HEK293 (cell line): ENCODE data around the gene ERBB4.

Experiments
- CTCF ChIA-PET: fragments of 350-600 bp; formaldehyde crosslinking; extraction: SDS; loops from one replicate; lab custom pipeline; 2021; ENCODE audit warnings: antibody characterized with exemption; lab: Yijun Ruan, JAX
- POLR2A ChIA-PET: fragments of 300-600 bp; formaldehyde crosslinking; extraction: SDS; loops from one replicate; lab custom pipeline; 2020; ENCODE audit warnings: antibody characterized with exemption, inconsistent platforms; lab: Yijun Ruan, JAX
- H3K27ac ChIP-seq: fragments of 200-500 bp; sonication (Bioruptor generic); 2 replicates; pipeline ENCODE4 v1.5.1; 2014; ENCODE audit warnings: low read depth, low read length, control low read depth, inconsistent platforms; ENCODE audit errors: extremely low read depth
- H3K36me3 ChIP-seq, 2 experiments: fragments of 200-500 bp in 1 of 2; sonication (Bioruptor generic) in 1 of 2; 1 replicate in 1 of 2; 2 replicates in 1 of 2; pipeline ENCODE4 v1.5.1; 2014 to 2017; ENCODE audit warnings: inconsistent platforms in 2 of 2, low read length in 2 of 2; ENCODE audit not compliant: control insufficient read depth in 2 of 2, insufficient read depth in 1 of 2
- H3K4me1 ChIP-seq: fragments of 200-500 bp; sonication (Bioruptor generic); 2 replicates; pipeline ENCODE4 v1.5.1; 2014; ENCODE audit warnings: mild to moderate bottlenecking, low read length, inconsistent platforms; ENCODE audit not compliant: control insufficient read depth, insufficient read depth
- H3K4me3 ChIP-seq: 2 replicates; pipeline ENCODE4 v1.5.1; 2011; ENCODE audit warnings: low read depth, mild to moderate bottlenecking, control low read depth, low read length, moderate library complexity
- H3K9me3 ChIP-seq: fragments of 200-500 bp; sonication (Bioruptor generic); 2 replicates; pipeline ENCODE4 v1.5.1; 2014; ENCODE audit warnings: low read depth, low read length, inconsistent platforms; ENCODE audit not compliant: control insufficient read depth, insufficient read depth
- BCL11A ChIP-seq: fragments of 450-650 bp; formaldehyde crosslinking; IDR thresholded peaks from 2 replicates; pipeline ENCODE4 v1.5.1; 2016; ENCODE audit warnings: low read depth, missing biosample characterization, missing genetic modification characterization
- BCL11B ChIP-seq: fragments of 450-650 bp; formaldehyde crosslinking; IDR thresholded peaks from 2 replicates; pipeline ENCODE4 v1.5.1; 2016; ENCODE audit warnings: low read depth, missing biosample characterization, missing genetic modification characterization
- GLIS2 ChIP-seq: fragments of 450-650 bp; formaldehyde crosslinking; IDR thresholded peaks from 2 replicates; pipeline ENCODE4 v1.5.1; 2016; ENCODE audit warnings: missing biosample characterization, missing genetic modification characterization
- MZF1 ChIP-seq: fragments of 450-650 bp; formaldehyde crosslinking; IDR thresholded peaks from 2 replicates; pipeline ENCODE4 v1.5.1; 2017; ENCODE audit warnings: missing biosample characterization, missing genetic modification characterization, borderline replicate concordance
- PRDM1 ChIP-seq: fragments of 450-650 bp; formaldehyde crosslinking; IDR thresholded peaks from 2 replicates; pipeline ENCODE4; 2016; ENCODE audit warnings: missing biosample characterization, missing genetic modification characterization
- TRIM28 ChIP-seq: IDR thresholded peaks from 2 replicates; pipeline ENCODE4 v1.6.1; 2011; ENCODE audit warnings: low read length, control low read depth, borderline replicate concordance
- ZBTB20 ChIP-seq: fragments of 450-650 bp; formaldehyde crosslinking; IDR thresholded peaks from 2 replicates; pipeline ENCODE4 v1.5.1; 2016; ENCODE audit warnings: missing biosample characterization, missing genetic modification characterization
- ZNF155 ChIP-seq: fragments of 450-650 bp; formaldehyde crosslinking; IDR thresholded peaks from 2 replicates; pipeline ENCODE4 v1.5.1; 2016; ENCODE audit warnings: missing biosample characterization, missing genetic modification characterization
- ZNF2 ChIP-seq: fragments of 450-650 bp; formaldehyde crosslinking; IDR thresholded peaks from 2 replicates; pipeline ENCODE4 v1.5.1; 2016; ENCODE audit warnings: missing biosample characterization, missing genetic modification characterization
- ZNF202 ChIP-seq: fragments of 450-650 bp; formaldehyde crosslinking; IDR thresholded peaks from 2 replicates; pipeline ENCODE4 v1.5.1; 2016; ENCODE audit warnings: missing biosample characterization, missing genetic modification characterization, borderline replicate concordance
- ZNF223 ChIP-seq: fragments of 450-650 bp; formaldehyde crosslinking; IDR thresholded peaks from 2 replicates; pipeline ENCODE4 v1.5.1; 2016; ENCODE audit warnings: missing biosample characterization, missing genetic modification characterization
- ZNF292 ChIP-seq: fragments of 450-650 bp; formaldehyde crosslinking; IDR thresholded peaks from 2 replicates; pipeline ENCODE4 v1.5.1; 2016; ENCODE audit warnings: low read depth, missing biosample characterization, missing genetic modification characterization, borderline replicate concordance
- ZNF350 ChIP-seq: fragments of 450-650 bp; formaldehyde crosslinking; IDR thresholded peaks from 2 replicates; pipeline ENCODE4 v1.5.0; 2017; ENCODE audit warnings: missing biosample characterization, mild to moderate bottlenecking, missing genetic modification characterization
- ZNF624 ChIP-seq: fragments of 450-650 bp; formaldehyde crosslinking; IDR thresholded peaks from 2 replicates; pipeline ENCODE4 v1.5.1; 2017; ENCODE audit warnings: missing biosample characterization, missing genetic modification characterization
- ZNF830 ChIP-seq: fragments of 450-650 bp; IDR thresholded peaks from 2 replicates; pipeline ENCODE4 v1.5.0; 2018; ENCODE audit warnings: missing biosample characterization, missing genetic modification characterization, low read depth, mild to moderate bottlenecking, moderate library complexity
- TF ChIP-seq, protein P1 (sequence below): fragments of 450-650 bp; IDR thresholded peaks from 2 replicates; pipeline ENCODE4 v1.5.1; 2018; ENCODE audit warnings: missing biosample characterization, missing genetic modification characterization
- TF ChIP-seq, protein P2 (sequence below): fragments of 450-650 bp; formaldehyde crosslinking; IDR thresholded peaks from 2 replicates; pipeline ENCODE4 v1.5.1; 2016; ENCODE audit warnings: missing biosample characterization, missing genetic modification characterization
- TF ChIP-seq, protein P3 (sequence below): fragments of 450-650 bp; formaldehyde crosslinking; IDR thresholded peaks from 2 replicates; pipeline ENCODE4 v1.5.1; 2016; ENCODE audit warnings: missing biosample characterization, missing genetic modification characterization, borderline replicate concordance

ERBB4 gene

DNA sequence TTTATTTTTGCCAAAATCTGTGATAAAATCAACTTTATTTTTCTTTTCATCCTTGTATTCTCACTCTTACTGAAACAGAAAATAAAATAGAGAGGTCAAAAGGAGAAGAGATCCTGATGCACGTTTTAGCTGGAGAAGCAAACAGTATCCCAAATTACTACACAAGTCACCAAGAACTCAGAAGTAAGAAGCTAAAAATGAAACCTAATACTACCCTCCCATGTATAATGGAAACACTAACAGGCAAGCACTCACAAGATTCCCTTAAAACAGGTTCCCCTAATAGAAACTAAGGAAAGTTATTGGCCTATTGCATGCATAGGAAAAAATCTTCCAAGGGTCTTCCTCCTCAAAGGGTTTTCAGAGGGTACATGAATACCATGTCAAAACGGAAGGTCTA, 927.0 kb downstream of the ERBB4 start:
- no peak overlapping the region for H3K27ac ChIP-seq
- no peaks in the 10 kb centered on the region for H3K36me3 ChIP-seq
- TF ChIP-seq, protein P1, sequence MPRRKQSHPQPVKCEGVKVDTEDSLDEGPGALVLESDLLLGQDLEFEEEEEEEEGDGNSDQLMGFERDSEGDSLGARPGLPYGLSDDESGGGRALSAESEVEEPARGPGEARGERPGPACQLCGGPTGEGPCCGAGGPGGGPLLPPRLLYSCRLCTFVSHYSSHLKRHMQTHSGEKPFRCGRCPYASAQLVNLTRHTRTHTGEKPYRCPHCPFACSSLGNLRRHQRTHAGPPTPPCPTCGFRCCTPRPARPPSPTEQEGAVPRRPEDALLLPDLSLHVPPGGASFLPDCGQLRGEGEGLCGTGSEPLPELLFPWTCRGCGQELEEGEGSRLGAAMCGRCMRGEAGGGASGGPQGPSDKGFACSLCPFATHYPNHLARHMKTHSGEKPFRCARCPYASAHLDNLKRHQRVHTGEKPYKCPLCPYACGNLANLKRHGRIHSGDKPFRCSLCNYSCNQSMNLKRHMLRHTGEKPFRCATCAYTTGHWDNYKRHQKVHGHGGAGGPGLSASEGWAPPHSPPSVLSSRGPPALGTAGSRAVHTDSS (tag by site-specific recombination), result no peak
- TF ChIP-seq GLIS2 (tag by site-specific recombination) (no peak), ZNF350 (no peak), MZF1 (no peak), ZNF223 (tag by site-specific recombination) (no peak), ZNF292 (tag by site-specific recombination) (no peak), BCL11A (no peak), ZNF624 (no peak), TRIM28 (no peak), ZNF155 (no peak), BCL11B (tag by site-specific recombination) (no peak), ZNF830 (tag by site-specific recombination) (no peak)
- H3K9me3 ChIP-seq, result no peaks in the 10 kb centered on the region
- CTCF ChIA-PET, result no interaction called here
- no peaks in the 10 kb centered on the region for H3K4me1 ChIP-seq
- H3K4me3 ChIP-seq, result no peak overlapping the region
- POLR2A ChIA-PET, result no interaction called here

DNA sequence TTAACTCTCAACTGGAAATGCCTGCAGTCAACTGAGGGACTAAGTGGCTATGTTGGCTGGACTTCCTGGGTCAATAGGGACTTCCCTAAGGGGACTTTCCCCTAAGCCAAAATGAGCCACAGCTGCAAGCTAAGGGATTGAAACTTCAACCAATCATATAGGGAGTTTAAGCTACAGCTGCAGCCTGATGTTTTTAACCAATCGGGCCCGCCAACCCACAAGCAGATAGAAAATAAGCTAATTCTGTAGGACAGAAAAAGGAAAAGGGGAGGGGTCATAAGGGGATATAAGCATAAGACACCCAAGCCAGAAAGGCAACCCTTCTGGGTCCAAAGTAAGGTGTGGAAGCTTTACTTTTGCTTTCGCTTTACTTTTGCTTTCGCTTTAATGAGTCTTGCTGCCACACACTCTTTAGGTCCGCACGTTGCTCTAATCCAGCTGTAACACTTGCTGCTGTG, 927.5 kb downstream of the ERBB4 start:
- CTCF ChIA-PET, result no interaction called here
- POLR2A ChIA-PET, result no interaction called here
- Histone ChIP-seq H3K4me1 (no peaks in the 10 kb centered on the region), H3K36me3 (no peaks in the 10 kb centered on the region), H3K4me3 (no peak overlapping the region), H3K9me3 (no peaks in the 10 kb centered on the region), H3K27ac (no peak overlapping the region)
- no peak for TF ChIP-seq ZNF202 (tag by site-specific recombination)
- TF ChIP-seq ZBTB20 (tag by site-specific recombination), result no peak
- TF ChIP-seq ZNF2, result no peak
- TF ChIP-seq PRDM1, result peak; percentile 65
- TF ChIP-seq, protein P2, sequence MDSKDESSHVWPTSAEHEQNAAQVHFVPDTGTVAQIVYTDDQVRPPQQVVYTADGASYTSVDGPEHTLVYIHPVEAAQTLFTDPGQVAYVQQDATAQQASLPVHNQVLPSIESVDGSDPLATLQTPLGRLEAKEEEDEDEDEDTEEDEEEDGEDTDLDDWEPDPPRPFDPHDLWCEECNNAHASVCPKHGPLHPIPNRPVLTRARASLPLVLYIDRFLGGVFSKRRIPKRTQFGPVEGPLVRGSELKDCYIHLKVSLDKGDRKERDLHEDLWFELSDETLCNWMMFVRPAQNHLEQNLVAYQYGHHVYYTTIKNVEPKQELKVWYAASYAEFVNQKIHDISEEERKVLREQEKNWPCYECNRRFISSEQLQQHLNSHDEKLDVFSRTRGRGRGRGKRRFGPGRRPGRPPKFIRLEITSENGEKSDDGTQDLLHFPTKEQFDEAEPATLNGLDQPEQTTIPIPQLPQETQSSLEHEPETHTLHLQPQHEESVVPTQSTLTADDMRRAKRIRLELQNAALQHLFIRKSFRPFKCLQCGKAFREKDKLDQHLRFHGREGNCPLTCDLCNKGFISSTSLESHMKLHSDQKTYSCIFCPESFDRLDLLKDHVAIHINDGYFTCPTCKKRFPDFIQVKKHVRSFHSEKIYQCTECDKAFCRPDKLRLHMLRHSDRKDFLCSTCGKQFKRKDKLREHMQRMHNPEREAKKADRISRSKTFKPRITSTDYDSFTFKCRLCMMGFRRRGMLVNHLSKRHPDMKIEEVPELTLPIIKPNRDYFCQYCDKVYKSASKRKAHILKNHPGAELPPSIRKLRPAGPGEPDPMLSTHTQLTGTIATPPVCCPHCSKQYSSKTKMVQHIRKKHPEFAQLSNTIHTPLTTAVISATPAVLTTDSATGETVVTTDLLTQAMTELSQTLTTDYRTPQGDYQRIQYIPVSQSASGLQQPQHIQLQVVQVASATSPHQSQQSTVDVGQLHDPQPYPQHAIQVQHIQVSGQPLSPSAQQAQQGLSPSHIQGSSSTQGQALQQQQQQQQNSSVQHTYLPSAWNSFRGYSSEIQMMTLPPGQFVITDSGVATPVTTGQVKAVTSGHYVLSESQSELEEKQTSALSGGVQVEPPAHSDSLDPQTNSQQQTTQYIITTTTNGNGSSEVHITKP (tag by site-specific recombination), result no peak
- TF ChIP-seq, protein P3, sequence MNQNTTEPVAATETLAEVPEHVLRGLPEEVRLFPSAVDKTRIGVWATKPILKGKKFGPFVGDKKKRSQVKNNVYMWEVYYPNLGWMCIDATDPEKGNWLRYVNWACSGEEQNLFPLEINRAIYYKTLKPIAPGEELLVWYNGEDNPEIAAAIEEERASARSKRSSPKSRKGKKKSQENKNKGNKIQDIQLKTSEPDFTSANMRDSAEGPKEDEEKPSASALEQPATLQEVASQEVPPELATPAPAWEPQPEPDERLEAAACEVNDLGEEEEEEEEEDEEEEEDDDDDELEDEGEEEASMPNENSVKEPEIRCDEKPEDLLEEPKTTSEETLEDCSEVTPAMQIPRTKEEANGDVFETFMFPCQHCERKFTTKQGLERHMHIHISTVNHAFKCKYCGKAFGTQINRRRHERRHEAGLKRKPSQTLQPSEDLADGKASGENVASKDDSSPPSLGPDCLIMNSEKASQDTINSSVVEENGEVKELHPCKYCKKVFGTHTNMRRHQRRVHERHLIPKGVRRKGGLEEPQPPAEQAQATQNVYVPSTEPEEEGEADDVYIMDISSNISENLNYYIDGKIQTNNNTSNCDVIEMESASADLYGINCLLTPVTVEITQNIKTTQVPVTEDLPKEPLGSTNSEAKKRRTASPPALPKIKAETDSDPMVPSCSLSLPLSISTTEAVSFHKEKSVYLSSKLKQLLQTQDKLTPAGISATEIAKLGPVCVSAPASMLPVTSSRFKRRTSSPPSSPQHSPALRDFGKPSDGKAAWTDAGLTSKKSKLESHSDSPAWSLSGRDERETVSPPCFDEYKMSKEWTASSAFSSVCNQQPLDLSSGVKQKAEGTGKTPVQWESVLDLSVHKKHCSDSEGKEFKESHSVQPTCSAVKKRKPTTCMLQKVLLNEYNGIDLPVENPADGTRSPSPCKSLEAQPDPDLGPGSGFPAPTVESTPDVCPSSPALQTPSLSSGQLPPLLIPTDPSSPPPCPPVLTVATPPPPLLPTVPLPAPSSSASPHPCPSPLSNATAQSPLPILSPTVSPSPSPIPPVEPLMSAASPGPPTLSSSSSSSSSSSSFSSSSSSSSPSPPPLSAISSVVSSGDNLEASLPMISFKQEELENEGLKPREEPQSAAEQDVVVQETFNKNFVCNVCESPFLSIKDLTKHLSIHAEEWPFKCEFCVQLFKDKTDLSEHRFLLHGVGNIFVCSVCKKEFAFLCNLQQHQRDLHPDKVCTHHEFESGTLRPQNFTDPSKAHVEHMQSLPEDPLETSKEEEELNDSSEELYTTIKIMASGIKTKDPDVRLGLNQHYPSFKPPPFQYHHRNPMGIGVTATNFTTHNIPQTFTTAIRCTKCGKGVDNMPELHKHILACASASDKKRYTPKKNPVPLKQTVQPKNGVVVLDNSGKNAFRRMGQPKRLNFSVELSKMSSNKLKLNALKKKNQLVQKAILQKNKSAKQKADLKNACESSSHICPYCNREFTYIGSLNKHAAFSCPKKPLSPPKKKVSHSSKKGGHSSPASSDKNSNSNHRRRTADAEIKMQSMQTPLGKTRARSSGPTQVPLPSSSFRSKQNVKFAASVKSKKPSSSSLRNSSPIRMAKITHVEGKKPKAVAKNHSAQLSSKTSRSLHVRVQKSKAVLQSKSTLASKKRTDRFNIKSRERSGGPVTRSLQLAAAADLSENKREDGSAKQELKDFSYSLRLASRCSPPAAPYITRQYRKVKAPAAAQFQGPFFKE (tag by site-specific recombination), result no peak
